ENCODE measurements around the gene G3BP2.
"Not testable (repeated sequence)": the region's sequence is repeated elsewhere in the genome, so short reads cannot be mapped to it uniquely, and the experiment has no call there.

G3BP2 gene

DNA sequence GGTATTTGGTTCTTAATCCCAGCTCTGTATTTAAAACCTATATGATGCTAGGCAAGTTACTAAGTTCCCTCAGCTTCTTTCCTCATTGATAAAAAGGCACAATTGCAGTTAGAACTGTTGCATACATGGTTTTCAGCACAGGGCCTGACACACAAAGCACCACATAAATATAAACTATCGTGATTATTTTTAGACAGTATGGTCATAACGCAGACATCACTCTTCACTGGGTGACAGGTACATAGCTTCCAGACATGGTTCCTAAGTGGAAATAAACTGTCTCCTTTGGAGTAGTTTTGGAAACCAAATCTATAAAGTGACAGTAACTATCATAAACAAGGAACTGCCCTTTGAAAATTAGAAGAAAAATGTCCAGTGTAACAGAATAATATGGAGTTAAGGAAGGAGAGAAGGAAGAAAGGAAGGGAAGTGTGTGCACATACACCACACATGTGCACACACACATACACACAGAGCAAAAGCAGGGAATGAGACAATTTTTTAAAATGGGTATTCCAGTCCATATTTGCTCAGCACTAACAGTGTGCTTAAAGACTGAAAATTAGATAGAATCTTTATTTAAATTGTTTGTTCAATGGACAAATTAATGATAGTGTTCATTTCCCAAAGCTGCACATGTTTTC lies 12.5 kb upstream of the G3BP2 start:
- DNase-seq, result no peak

DNA sequence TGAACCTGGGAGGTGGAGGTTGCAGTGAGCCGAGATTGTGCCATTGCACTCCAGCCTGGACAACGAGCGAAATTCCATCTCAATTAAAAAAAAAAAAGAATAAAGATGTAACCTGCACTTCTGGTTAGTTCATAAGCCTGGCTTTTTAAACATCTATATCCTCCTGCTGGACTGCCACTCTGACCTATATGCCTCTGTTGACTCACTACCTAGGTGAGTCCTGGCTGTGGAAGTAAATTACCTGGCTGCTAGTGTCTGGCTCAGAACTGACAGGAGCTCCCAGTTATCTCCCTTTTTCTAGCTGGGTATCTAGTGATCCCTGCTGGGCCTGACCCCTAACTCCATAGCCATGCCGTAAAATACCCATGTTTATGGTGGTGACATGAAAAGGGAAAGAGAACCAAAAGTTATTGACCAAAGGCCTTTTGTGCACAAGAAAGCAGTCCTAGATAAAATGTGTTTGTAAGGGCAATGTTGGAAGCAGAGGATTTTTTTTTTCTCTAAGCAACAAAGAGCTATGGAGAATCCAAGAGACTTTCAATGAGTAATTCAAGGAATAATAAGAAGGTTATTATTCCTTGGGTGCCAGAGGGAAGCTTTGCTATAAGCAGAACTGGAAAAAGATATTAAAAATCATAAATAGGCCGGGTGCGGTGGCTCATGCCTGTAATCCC lies 10.4 kb upstream of the G3BP2 start:
- no peak for DNase-seq

DNA sequence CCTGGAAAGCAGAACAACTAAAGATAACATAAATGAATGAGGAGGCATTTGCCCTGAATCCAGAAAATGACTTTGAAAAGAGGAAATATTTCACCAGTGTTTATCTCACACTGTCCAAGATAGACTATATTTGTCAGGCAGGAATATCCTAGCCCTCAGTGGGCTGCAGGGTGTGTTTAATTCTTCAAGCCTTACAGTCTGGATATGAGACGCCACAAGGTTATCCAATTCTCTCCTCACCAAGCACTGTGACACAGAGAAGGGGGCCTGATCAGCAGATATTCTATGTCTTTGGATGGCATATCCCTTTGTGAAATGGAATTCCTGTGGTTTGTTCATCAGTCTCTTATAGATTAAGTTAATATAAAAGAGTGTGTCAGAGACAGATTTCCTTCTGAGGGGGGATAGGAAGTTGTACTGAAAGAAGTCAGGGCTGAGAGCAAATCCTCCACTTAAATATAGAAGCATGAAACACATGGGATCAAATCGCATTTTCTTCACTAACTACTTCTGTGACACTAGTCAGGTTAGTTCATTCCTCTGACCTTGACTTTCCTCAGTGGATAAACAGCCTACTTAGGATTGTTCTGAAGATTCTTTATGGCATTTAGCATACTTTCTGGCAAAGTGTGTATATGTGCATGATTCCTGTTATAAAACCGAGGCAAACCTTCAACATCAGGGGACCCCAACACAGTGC lies 6.8 kb upstream of the G3BP2 start:
- no peak for DNase-seq

DNA sequence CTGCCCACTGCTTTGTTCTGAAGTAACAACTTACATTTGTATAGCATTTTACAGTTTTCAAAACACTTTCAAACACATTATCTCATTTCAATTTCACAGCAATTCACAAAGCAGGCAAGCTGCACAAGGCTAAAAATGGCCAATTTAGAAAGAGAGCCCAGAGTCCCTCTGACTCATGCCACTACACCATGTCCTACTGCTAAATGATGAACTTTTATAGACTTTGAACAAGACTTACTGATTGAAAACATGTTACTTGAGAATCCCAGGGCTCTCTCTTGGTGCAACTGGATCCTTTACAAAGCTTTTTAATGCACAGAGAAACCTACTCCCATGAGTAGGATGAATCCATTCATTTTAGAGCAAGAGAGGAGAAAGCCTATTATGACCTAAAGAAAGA lies 5.8 kb upstream of the G3BP2 start:
- no peak for DNase-seq

DNA sequence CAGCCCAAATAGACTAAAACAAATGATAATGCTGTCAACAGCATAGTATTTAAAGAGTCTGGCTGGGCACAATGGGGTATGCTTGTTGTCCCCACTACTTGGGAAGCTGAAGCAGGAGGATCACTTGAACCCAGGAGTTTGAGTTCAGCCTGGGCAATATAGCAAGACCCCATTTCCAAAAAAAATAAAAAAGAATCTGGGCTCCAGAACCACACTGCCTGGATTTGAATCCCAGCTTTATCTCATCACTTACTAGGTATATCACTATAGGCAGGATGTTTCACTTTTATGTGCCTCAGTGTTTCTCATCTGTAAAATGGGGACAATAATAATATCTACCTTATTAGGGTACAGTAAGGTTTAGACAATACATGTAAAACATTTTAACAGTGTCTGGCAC lies 5.3 kb upstream of the G3BP2 start:
- DNase-seq, result no peak

DNA sequence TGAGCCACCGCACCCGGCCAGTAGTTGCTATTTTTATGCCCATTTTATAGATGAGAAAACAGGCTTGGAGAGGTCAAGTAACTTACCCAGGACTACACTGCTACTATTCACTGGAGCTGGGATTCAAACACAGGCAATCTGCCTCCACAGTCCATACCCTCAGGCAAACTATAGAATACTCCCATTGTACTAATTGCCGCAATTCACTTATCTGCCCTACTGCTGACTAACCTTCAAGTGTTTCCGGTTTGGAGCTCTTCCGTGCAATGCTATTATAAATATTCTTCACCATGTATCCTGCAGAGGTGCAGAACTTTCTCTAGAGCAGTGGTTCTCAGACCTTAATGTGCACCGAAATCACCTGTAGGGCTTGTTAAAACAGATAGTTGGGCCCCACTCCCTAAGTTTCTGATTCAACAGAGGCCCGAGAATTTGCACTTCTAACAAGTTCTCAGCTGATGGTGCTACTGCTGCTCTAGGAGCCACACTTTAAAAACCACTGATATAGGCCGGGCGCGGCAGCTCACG lies 1.9 kb upstream of the G3BP2 start:
- no peak for DNase-seq

DNA sequence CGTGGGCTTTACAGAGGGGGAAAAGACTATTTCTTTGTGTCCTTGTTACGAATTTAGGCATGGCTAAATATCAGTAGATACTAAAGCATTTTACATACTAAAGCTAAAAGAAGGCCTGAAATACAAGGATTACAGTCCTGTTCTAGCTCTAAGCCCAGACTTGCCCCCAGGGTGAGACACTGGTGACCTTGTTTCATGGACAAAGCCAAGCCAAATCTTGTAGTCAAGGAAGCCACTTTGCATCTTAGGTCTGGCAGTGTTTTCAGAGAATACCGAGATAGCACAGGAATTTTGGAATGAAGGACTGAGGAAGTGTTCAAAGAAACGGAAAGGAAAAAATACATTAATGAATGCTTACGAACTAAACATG lies 733 bp upstream of the G3BP2 start:
- DNase-seq, result peak in 1 of 56 donors; percentile 24

DNA sequence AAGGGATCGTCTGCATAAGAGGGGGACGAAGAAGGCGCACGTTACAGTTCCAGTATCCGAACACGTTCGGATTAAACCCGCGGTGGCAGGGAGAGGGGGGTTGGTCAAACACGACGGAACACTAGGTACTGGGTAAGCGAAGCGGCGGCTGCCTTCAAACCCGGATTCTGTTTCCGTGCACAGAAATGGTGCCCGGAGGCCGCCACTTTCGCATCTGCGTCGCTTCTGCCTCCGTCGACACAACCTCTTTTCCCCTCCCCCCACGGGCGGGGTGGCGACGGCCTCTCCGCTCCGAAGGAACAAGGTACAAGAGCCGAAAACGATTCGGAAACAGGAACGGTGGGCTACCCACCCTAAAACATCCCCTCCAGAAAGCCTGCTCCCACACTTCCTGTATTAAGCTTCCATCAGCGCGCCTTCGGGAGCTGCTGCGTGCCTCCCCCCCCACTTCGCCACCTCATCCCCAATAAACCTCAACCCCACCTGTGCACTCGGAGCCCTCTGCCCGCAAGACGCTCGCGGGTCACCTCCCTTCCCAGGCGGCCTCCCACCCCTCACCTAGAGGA lies 667 bp downstream of the G3BP2 start:
- peak in 53 of 56 donors; percentile 19 to 78 (median 56) for DNase-seq

DNA sequence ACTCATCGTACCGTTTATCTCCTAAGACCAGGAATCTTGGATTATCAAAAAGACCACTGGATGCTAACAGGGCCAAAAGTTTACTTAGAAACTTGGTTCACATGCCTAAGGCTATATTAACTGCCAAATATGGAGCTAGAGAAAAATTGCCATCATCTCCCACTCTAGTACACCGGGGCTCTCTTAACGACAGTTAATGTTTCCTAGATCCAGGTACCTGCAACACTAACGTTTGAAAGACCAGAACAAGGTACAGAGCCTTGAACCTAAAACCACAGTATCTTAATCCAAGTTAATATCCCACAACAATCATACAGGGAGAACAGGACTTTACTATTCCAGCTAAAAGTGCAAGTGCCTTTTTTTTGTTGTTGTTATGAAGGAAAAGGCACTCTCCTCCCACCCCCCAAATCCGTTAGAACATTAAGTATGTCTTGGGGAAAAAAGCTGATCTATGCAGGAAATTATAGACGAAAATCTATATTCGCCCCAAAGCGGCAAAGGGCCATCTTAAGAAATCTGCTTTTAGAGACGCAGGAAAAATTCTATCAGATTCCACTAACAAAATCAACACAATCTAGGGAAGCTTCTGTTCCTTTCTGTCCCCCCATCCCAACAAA lies 1.3 kb downstream of the G3BP2 start:
- DNase-seq, result no peak

DNA sequence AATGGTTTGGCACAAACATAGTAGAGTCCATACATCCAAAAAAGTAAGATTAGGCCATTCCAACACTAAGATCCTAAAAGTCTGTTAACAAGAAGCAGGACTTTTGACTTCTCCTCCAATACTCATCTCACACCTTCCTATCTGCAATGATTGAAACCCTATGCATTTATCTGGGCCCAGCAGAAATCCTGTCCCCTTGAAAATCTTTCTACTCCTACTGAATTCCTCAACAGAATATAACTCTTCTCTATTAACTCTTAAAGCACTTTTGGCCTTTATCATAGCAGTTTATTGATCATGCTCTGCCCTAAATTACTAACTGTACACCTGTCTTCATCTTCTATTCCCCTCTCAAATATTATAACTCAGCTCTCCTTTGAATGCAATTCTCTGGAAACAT lies 4.6 kb downstream of the G3BP2 start:
- DNase-seq, result no peak

DNA sequence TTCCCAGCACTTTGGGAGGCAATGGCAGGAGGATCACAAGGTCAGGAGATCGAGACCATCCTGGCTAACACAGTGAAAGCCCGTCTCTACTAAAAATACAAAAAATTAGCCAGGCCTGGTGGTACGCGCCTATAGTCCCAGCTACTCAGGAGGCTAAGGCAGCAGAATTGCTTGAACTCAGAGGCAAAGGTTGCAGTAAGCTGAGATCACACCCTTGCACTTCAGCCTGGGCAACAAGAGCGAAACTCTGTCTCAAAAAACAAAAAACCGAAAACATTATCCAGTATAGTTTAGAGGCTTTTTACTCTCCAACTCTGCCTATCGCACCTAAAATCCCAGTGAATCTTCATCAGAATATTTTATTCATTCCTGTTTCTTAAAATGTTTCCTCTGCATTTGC lies 5.6 kb downstream of the G3BP2 start:
- DNase-seq, result not testable (repeated sequence)

DNA sequence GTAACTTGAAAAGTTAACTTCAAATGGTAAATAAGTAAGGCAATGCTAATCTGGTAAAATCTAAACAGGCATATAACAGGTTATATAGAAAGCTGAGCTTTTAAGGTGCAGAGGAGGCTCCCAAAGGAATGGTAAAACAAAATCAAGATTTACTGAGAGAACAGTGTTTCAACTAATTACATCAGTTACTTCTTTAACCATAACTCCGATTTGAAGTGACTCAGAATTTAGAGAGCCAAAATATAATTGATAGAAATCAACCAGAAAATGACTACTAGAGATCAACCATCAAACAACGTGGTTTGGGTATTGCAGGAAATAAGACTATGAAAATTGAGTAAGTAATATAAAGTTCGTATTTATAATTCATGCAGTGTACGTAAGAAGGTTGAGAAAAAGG lies 6.9 kb downstream of the G3BP2 start:
- DNase-seq, result no peak

DNA sequence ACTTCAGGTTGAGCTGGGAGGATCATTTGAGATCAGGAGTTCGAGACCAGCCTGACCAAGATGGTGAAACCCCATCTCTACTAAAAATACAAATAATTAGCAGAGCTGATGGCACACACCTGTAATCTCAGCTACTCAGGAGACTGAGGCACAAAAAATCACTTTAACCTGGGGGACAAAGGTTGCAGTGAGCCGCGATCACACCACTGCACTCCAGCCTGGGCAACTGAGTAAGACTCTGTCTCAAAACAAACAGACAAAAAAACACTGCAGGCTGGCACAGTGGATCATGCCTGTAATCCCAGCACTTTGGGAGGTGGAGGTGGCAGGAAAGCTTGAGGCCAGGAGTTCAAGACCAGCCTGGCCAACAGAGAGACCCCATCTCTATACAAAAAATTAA lies 8.6 kb downstream of the G3BP2 start:
- DNase-seq, result not testable (repeated sequence)

DNA sequence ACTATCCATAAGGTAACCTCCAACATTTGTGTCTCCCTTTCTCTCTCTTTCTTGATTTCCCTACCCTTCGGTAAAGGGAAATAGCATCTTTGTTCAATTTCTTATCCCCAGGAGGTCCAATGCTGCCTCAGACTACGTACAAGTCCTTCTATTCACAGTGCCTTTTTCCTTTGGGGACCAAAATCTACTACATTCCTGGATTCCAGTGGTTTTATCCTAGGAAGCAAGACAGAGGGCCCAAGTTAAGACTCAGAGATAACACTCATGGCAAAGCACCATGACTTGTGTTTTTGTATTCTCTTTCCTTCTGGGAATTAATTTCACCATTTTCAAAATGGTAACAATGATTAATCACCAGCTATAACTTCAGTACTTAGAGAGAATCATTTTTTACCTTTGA lies 10.6 kb downstream of the G3BP2 start:
- no peak for DNase-seq

DNA sequence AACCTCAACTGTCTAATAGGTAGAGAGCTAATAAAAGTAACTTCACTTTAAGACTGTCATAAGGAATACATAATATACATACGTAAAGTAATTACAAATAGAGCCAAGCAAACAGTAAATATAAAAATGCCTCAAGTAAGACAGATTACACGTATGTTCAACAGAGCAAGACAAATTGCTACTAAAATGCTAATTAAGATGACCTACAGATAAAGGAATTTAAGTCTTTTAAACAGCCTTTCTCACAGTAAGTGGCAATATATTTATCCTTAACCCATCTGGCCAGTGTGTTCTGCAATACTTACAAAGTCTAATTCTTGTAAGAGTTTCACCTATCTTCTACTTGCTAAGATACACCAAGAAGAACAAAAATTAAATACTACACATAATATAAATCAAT lies 12.7 kb downstream of the G3BP2 start:
- DNase-seq, result no peak

DNA sequence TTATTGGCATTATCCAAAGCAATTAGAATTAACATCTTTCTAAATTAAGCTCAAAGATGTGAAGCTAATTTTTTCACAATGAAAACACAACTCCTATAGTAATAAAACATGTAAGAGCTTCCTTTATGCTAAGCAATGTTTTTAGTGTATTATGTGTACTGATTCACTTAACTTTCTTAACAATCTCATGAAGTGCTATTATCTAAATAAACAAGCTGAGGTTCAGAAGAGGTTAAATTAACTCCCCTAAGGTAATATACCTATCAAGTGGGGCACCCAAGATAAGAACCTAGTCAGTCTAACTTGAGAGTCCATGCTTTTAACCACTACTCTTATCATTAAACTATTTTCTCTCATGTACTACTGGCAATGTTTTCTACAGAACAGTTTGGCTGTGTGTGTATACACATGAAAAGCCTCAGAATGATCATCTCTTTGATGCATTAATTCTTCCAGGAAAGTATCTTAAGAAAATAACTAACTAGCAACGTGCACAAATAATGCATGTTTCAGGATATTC lies 13.6 kb downstream of the G3BP2 start:
- DNase-seq, result no peak

DNA sequence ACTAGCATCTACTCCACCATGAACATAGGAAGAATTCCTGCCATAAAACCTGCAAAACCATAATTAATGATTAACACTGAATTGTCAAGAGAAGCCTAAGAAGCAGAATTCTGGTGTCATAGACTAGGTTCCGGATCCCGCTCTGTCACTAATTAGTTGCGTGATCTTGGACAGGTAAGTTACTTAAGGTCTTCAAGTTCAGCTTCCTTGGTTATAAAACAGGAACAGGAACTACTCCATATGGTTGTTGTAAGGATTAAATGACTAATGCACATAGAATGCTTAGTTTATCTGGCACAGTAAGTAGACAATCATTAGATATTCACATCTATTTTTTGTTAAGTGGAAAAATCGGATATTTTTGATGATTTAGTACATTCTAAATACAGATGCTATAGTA lies 14.3 kb downstream of the G3BP2 start:
- no peak for DNase-seq

DNA sequence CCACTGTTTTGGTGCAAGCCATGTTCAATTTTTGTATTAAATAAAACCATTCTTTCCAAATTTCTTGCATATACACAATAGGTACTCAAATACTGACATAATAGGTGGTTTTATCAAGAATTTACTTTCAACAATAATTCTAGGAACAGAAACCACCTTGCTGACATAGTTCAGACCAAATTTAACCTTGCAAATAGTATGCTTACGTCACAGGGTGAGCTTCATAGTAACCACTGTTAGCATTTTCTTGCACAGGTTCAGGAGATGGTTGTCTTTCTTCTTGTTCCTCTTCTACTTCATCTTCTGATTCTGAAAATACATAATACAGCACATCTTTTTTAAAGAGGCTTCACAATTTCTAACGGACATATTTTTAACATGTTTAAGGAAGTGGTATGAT lies 17.6 kb downstream of the G3BP2 start:
- DNase-seq, result no peak

DNA sequence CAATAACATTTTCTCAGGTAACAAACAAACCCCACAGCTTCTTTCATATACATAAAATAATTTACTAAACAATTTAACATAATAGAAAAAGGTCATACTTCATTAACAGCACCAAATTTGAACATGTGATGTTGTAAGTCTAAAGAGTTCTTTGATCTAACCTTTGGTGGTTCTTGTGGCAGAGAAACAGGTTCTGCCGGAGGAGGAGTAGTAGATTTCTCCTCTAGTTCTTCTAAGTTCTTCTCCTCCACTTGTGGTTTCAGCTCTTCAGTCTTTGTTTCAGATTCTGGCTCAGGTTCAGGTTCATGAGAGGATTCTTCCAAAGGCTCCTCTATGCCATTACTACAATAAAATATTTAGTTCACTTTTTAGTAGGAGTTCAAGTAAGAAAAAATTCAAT lies 18.3 kb downstream of the G3BP2 start:
- DNase-seq, result no peak

DNA sequence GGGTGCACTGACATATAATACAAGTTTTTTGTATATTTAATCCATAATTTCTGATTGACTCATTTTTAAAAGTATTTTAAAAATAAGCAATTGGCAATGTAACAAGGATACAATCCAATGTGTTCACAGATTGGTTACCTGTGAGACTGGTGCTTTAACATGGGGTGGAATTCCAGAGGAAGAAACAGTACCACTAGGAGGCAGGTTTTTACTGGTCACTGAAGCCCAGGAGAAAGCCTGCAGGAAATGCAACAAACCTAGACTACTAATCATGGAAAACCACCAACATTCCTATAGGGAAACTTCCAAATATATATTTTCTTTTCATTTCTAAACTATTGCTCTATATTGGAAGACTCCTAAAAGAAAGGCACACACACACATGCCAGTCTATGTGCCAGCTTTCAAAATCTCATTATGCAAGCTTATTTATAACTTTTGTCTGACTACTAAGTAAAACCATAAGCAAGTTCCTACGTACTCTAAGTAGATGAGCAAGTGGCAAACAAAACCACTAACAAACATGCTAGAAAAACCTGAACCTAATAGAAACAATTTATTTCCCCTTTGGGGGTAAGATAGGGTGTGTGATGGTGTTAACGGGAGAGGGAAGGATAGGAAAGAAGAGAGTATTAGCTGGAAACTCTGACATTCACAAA lies 19.2 kb downstream of the G3BP2 start:
- DNase-seq, result no peak

DNA sequence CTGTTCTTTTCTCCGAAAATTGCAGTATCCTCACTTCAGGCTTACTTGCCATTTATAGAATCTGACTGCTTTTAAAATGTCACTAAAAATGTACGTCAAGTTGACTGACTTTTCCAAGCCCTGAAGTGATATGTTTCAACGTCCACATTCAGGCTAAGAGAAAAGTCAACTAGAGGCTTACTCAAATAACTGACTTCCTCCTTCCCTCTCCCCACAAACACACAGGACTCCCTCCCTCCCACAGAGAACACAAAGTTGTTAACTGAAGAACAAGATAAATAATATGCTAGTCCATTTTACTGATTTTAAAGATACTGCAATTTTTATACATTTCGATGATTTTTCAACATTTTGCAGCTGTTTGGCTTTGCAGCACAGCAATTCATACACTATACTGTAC lies 29.1 kb downstream of the G3BP2 start:
- DNase-seq, result no peak

All from nucleus accumbens (tissue), 56 donors.